A549 (cell line): ENCODE measurements around the gene RAB3C. TPM values are rescaled to one million over a fixed set of nuclear protein-coding genes. Genes with fewer than 3 reads are reported as not detected.

Experiments used
- ATAC-seq, 2 experiments: fragments of 200-7000 bp in 1 of 2; fragments of >200 bp in 1 of 2; cut with Nextera tagmentation in 1 of 2; cut with Tn5 transposase in 1 of 2; 3 replicates each; pipeline versions ENCODE4 v1.8.0 to v1.9.1; 2018 to 2020; ENCODE audit warnings: mild to moderate bottlenecking in 1 of 2, moderate library complexity in 1 of 2
- CTCF ChIA-PET: fragments of 300-600 bp; sonication (Branson Sonifier 250); formaldehyde crosslinking; extraction: SDS; loops from one replicate; lab custom pipeline; 2021; ENCODE audit warnings: antibody characterized with exemption, inconsistent platforms; lab: Yijun Ruan, JAX
- POLR2A ChIA-PET: fragments of 350-600 bp; formaldehyde crosslinking; extraction: SDS; loops from one replicate; lab custom pipeline; 2021; ENCODE audit warnings: antibody characterized with exemption, inconsistent platforms; lab: Yijun Ruan, JAX
- DNase-seq, 2 experiments: peaks; one replicate each; pipeline versions ENCODE4 v3.0.0 to v3.0.0-alpha.2; 2011 to 2016; ENCODE audit warnings: low read depth in 1 of 2, low spot score in 1 of 2
- FAIRE-seq: peaks from 2 replicates; lab custom pipeline; 2011; peaks lifted over from hg19 to GRCh38; lab: Jason Lieb, UNC
- H3K27ac ChIP-seq, 2 experiments: fragments of >200 bp; sonication (Bioruptor Twin); formaldehyde crosslinking; 3 replicates each; pipeline ENCODE4 v1.5.1; 2016 to 2017
- H3K4me1 ChIP-seq: fragments of >200 bp; sonication (Bioruptor Twin); formaldehyde crosslinking; 3 replicates; pipeline ENCODE4 v1.6.1; 2016
- H3K4me2 ChIP-seq: fragments of >200 bp; sonication (Bioruptor Twin); formaldehyde crosslinking; 3 replicates; pipeline ENCODE4 v1.6.1; 2016
- H3K4me3 ChIP-seq: fragments of >200 bp; sonication (Bioruptor Twin); formaldehyde crosslinking; 3 replicates; pipeline ENCODE4 v1.5.1; 2016
- H3K9me3 ChIP-seq: fragments of >200 bp; sonication (Bioruptor Twin); formaldehyde crosslinking; 3 replicates; pipeline ENCODE4 v1.6.1; 2016
- BHLHE40 ChIP-seq: IDR thresholded peaks from 2 replicates; pipeline ENCODE4 v1.6.1; 2012; ENCODE audit warnings: low read depth, low read length, inconsistent platforms
- CBX2 ChIP-seq: fragments of 200-600 bp; sonication (generic); IDR thresholded peaks from 2 replicates; pipeline ENCODE4 v1.6.1; 2016; ENCODE audit warnings: low read depth, mild to moderate bottlenecking, borderline replicate concordance
- CEBPB ChIP-seq, 2 experiments: fragments of >200 bp in 1 of 2; sonication (Bioruptor Twin) in 1 of 2; formaldehyde crosslinking in 1 of 2; IDR thresholded peaks; 2 replicates each; pipeline ENCODE4 v1.6.1; 2012 to 2016
- CHD2 ChIP-seq: fragments of 150-350 bp; IDR thresholded peaks from 2 replicates; pipeline ENCODE4 v1.6.1; 2014; ENCODE audit warnings: low read length; ENCODE audit not compliant: partially characterized antibody
- CHD4 ChIP-seq: fragments of 200-600 bp; sonication (generic); IDR thresholded peaks from 2 replicates; pipeline ENCODE4 v1.6.1; 2016; ENCODE audit warnings: antibody characterized with exemption, mild to moderate bottlenecking, borderline replicate concordance
- EHF ChIP-seq: fragments of 250-450 bp; sonication (Bioruptor Pico); IDR thresholded peaks from 2 replicates; pipeline ENCODE4 v1.5.0; 2020; ENCODE audit warnings: mild to moderate bottlenecking
- EP300 ChIP-seq, 2 experiments: fragments of >200 bp; sonication (Bioruptor Twin); formaldehyde crosslinking; IDR thresholded peaks; 2 replicates in 1 of 2; 3 replicates in 1 of 2; pipeline ENCODE4 v1.6.1; 2016 to 2017
- FOSB ChIP-seq: fragments of 250-450 bp; sonication (Bioruptor Pico); IDR thresholded peaks from 2 replicates; pipeline ENCODE4 v1.5.0; 2020; ENCODE audit warnings: mild to moderate bottlenecking, moderate library complexity
- FOXS1 ChIP-seq: fragments of 250-450 bp; sonication (Bioruptor Pico); IDR thresholded peaks from 2 replicates; pipeline ENCODE4 v1.5.0; 2020; ENCODE audit warnings: mild to moderate bottlenecking, moderate library complexity
- GATA3 ChIP-seq: IDR thresholded peaks from 2 replicates; pipeline ENCODE4 v1.6.1; 2012; ENCODE audit warnings: borderline replicate concordance
- HOXA7 ChIP-seq: fragments of 250-450 bp; sonication (Bioruptor Pico); IDR thresholded peaks from 2 replicates; pipeline ENCODE4 v1.5.0; 2020; ENCODE audit warnings: mild to moderate bottlenecking, moderate library complexity
- HOXB5 ChIP-seq: fragments of 250-450 bp; sonication (Bioruptor Pico); IDR thresholded peaks from 2 replicates; pipeline ENCODE4 v1.5.0; 2020; ENCODE audit warnings: mild to moderate bottlenecking, moderate library complexity
- JUNB ChIP-seq: fragments of >200 bp; sonication (Bioruptor Twin); formaldehyde crosslinking; IDR thresholded peaks from 2 replicates; pipeline ENCODE4 v1.6.1; 2016
- KDM5A ChIP-seq: fragments of 200-600 bp; sonication (generic); IDR thresholded peaks from 2 replicates; pipeline ENCODE4 v1.6.1; 2016; ENCODE audit warnings: antibody characterized with exemption, mild to moderate bottlenecking
- MYC ChIP-seq: IDR thresholded peaks from 2 replicates; pipeline ENCODE4 v1.6.1; 2012; ENCODE audit warnings: mild to moderate bottlenecking, inconsistent platforms, low read length, improper control_type of control experiment, borderline replicate concordance
- NFE2L2 ChIP-seq: fragments of 150-350 bp; conservative IDR thresholded peaks from 2 replicates; pipeline ENCODE4 v1.6.1; 2014; ENCODE audit warnings: low read length
- NR3C1 ChIP-seq: fragments of >200 bp; sonication (Bioruptor Twin); formaldehyde crosslinking; IDR thresholded peaks from 3 replicates; pipeline ENCODE4 v1.6.1; 2017
- POLR2AphosphoS2 ChIP-seq: conservative IDR thresholded peaks from 2 replicates; pipeline ENCODE4 v1.6.1; 2012; ENCODE audit warnings: low read length, improper control_type of control experiment, inconsistent platforms
- RAD21 ChIP-seq, 2 experiments: fragments of >200 bp in 1 of 2; sonication (Bioruptor Twin) in 1 of 2; formaldehyde crosslinking in 1 of 2; IDR thresholded peaks in 1 of 2; conservative IDR thresholded peaks in 1 of 2; 2 replicates in 1 of 2; 3 replicates in 1 of 2; pipeline ENCODE4 v1.6.1; 2012 to 2018; ENCODE audit warnings: inconsistent platforms in 1 of 2
- RFX5 ChIP-seq: fragments of 450-650 bp; IDR thresholded peaks from 2 replicates; pipeline ENCODE4 v1.7.1; 2014; ENCODE audit warnings: antibody characterized with exemption, mild to moderate bottlenecking, moderate library complexity
- SMC3 ChIP-seq: fragments of >200 bp; sonication (Bioruptor Twin); formaldehyde crosslinking; IDR thresholded peaks from 3 replicates; pipeline ENCODE4 v1.6.1; 2018; ENCODE audit warnings: inconsistent platforms
- SREBF2 ChIP-seq: fragments of 450-650 bp; IDR thresholded peaks from 2 replicates; pipeline ENCODE4 v1.6.1; 2014; ENCODE audit warnings: mild to moderate bottlenecking, moderate library complexity
- TP53 ChIP-seq: fragments of 250-450 bp; sonication (Bioruptor Pico); IDR thresholded peaks from 2 replicates; pipeline ENCODE4 v1.5.0; 2021; ENCODE audit warnings: mild to moderate bottlenecking, moderate library complexity
- ZC3H11A ChIP-seq: fragments of 450-650 bp; IDR thresholded peaks from 2 replicates; pipeline ENCODE4 v1.6.1; 2014; ENCODE audit warnings: antibody characterized with exemption, mild to moderate bottlenecking
- ZFP36 ChIP-seq: fragments of 450-650 bp; IDR thresholded peaks from 2 replicates; pipeline ENCODE4 v1.6.1; 2014; ENCODE audit warnings: borderline replicate concordance; ENCODE audit not compliant: partially characterized antibody
- ZNF302 ChIP-seq: fragments of 250-450 bp; sonication (Bioruptor Pico); IDR thresholded peaks from 2 replicates; pipeline ENCODE4 v1.9.0; 2021; ENCODE audit warnings: inconsistent platforms, mild to moderate bottlenecking, moderate library complexity
- ZSCAN20 ChIP-seq: fragments of 250-450 bp; sonication (Bioruptor Pico); IDR thresholded peaks from 2 replicates; pipeline ENCODE4 v1.8.0; 2022; ENCODE audit warnings: mild to moderate bottlenecking, moderate library complexity
- WGBS: methylation state at CpG from one replicate; pipeline ENCODE4 v1.1.6; 2017; ENCODE audit errors: missing lambda C conversion rate; 5-methylcytosine and 5-hydroxymethylcytosine counted together
- polyA plus RNA-seq, 4 experiments: library from polyadenylated mRNA; depleted of rRNA in 3 of 4; stranded (reverse); fragments of >200 nt; fragmentation: RNase III in 1 of 4; extraction: RNeasy Plus Mini Kit Qiagen cat#74134 plus additional on column Dnase treatment in 1 of 4; gene quantifications; 2 replicates in 3 of 4; 3 replicates in 1 of 4; pipeline ENCODE4 v1.2.3, GENCODE V29; 2011 to 2017
- TF ChIP-seq, protein P1 (sequence below): fragments of >200 bp; sonication (Bioruptor Twin); formaldehyde crosslinking; IDR thresholded peaks from 2 replicates; pipeline ENCODE4 v1.6.1; 2016
- TF ChIP-seq, protein P2 (sequence below): fragments of >200 bp; sonication (Bioruptor Twin); formaldehyde crosslinking; IDR thresholded peaks from 3 replicates; pipeline ENCODE4 v1.5.1; 2016
- TF ChIP-seq, protein P3 (sequence below): fragments of >200 bp; sonication (Bioruptor Twin); formaldehyde crosslinking; IDR thresholded peaks from 3 replicates; pipeline ENCODE4 v1.6.1; 2016

Gene RAB3C
- polyA plus RNA-seq, 2 of the 4 experiments (the other 2 are of a cell fraction): not detected

DNA sequence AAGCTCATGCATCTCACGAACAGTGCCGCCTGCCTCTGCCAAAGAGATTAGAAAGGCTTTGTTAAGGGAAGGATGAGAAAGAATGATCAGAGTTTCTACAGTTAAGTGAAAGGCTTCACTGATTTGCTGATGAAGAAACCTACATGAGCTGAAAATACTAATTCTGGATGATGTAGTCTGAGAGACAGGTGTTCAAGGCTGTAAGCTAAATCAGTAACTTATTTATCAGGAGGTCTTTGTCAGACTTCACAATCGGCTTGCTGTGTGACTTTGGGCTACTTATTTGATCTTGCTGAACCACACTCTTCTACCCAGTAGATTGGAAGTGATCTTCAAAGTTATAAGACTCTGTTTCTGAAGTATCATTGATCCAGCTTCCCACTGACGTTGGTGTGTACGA is 264.2 kb downstream of the RAB3C start:
- 75% methylated on average over 5 of the region's 5 CpGs for WGBS
- Histone ChIP-seq H3K4me3 (no peak overlapping the region), H3K4me1 (peaks cover 21% of the 10 kb centered on the region), H3K4me2 (no peak overlapping the region), H3K9me3 (no peaks in the 10 kb centered on the region), H3K27ac (no peak overlapping the region)
- no peak for TF ChIP-seq RFX5
- TF ChIP-seq MYC: no peak
- TF ChIP-seq CHD2: no peak
- no peak for TF ChIP-seq TP53 (CRISPR knock-in tag)
- no peak for TF ChIP-seq FOSB (CRISPR knock-in tag)
- no peak for TF ChIP-seq NFE2L2
- TF ChIP-seq ZC3H11A: no peak
- no peak for TF ChIP-seq NR3C1
- no peak for TF ChIP-seq CBX2
- no peak for TF ChIP-seq BHLHE40
- TF ChIP-seq FOXS1 (CRISPR knock-in tag): no peak
- no peak for TF ChIP-seq ZNF302 (CRISPR knock-in tag)
- TF ChIP-seq POLR2AphosphoS2: no peak
- no peak for TF ChIP-seq SMC3
- no peak for TF ChIP-seq HOXB5 (CRISPR knock-in tag)
- no peak for TF ChIP-seq ZFP36
- TF ChIP-seq EP300 (IDR thresholded peaks at IDR 0.05): no peak
- TF ChIP-seq KDM5A: no peak
- FAIRE-seq (peak; percentile 84), DNase-seq (no peak), ATAC-seq (no peak)
- ChIA-PET POLR2A (no interaction called here), CTCF (interaction anchor here (0.7 to 12.9 kb wide), 10 partner anchors 8 to 1549 kb away, joined by 3 to 266 read pairs (median 4); partner anchors contain the start of gene GAPT)

DNA sequence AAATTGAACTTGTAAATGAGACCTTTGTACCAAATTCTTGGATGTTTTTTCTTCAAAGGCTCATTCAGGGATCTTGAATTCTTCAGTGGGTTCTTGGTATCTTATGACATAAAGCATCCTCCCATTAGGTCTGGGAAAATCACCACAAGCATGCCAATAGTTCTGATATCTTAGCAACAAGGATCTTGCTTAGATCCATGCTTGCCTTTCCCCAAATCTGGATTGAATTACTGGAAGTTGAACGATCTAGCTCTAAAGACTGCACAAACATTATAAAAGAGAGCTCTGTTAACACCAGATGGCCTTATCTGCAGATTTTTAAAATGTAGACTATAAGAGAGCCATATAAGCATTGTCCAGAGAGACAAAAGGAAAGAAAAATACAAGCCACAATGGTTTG is 266.3 kb downstream of the RAB3C start:
- 28% methylated on average over 1 of the region's 1 CpG for WGBS
- TF ChIP-seq ZSCAN20 (CRISPR knock-in tag) (no peak), SMC3 (no peak), GATA3 (no peak), KDM5A (no peak), CBX2 (no peak), ZFP36 (no peak), EP300 (IDR thresholded peaks at IDR 0.05) (no peak)
- TF ChIP-seq, protein P1, sequence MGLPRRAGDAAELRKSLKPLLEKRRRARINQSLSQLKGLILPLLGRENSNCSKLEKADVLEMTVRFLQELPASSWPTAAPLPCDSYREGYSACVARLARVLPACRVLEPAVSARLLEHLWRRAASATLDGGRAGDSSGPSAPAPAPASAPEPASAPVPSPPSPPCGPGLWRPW: no peak
- no peak overlapping the region for H3K27ac ChIP-seq
- ChIA-PET POLR2A (no interaction called here), CTCF (interaction anchor here (0.9 to 12.9 kb wide), 19 partner anchors 10 to 1551 kb away, joined by 3 to 266 read pairs (median 7); partner anchors contain the start of gene GAPT)
- DNase-seq: no peak
- no peak overlapping the region for H3K4me2 ChIP-seq
- peaks cover 8% of the 10 kb centered on the region; the same call in 2 of the 3 replicates for H3K4me1 ChIP-seq
- H3K4me3 ChIP-seq: no peak overlapping the region
- no peak for ATAC-seq
- FAIRE-seq: peak; percentile 61
- no peaks in the 10 kb centered on the region for H3K9me3 ChIP-seq

DNA sequence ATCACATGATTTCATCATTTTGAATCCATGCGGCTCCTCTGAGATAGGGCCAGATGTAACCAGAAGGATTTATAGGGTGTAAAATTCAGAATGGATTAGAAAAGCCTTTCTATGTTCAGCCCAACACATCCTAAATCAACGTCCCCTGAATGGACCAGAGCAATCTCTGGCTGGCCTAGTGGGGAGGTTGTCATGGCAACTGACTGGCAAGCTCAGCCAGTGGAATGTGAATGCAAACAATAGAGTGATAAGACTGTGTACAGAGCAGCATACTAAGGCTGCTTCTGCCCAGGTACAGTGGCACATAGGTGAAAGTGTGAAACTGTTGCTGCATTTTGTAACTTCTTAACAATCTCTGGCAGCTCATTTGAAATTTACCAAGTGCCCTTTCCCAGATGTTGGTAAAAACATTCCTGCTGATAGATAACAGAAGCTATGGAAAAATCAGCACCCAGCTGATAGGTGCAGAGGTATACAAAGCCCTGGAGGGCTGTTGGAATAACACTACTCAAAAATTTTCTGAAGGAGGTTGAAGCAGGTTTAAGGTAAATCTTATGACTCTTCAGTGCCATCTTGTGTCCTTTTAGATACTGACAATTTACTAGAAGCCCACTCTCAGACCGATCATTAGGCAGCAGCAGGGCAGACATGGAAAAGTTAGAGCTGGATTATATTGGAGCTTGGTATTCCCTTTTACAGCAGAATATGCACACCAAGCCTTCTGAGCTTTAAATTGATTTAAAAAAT is 267.2 kb downstream of the RAB3C start:
- Histone ChIP-seq H3K27ac (no peak overlapping the region), H3K4me1 (peaks cover 8% of the 10 kb centered on the region; the same call in 2 of the 3 replicates), H3K4me2 (peak overlapping the region; percentile 34; the same call in 1 of the 3 replicates), H3K4me3 (no peak overlapping the region), H3K9me3 (no peaks in the 10 kb centered on the region)
- ChIA-PET POLR2A (interaction anchor here (0.5 kb wide), 1 partner anchor 416 kb away, joined by 3 read pairs; no protein-coding TSS in a partner anchor), CTCF (interaction anchor here (0.6 to 12.9 kb wide), 45 partner anchors 10 to 1552 kb away, joined by 3 to 266 read pairs (median 5); partner anchors contain the start of gene GAPT)
- peak; percentile 96 for FAIRE-seq
- TF ChIP-seq, protein P2, sequence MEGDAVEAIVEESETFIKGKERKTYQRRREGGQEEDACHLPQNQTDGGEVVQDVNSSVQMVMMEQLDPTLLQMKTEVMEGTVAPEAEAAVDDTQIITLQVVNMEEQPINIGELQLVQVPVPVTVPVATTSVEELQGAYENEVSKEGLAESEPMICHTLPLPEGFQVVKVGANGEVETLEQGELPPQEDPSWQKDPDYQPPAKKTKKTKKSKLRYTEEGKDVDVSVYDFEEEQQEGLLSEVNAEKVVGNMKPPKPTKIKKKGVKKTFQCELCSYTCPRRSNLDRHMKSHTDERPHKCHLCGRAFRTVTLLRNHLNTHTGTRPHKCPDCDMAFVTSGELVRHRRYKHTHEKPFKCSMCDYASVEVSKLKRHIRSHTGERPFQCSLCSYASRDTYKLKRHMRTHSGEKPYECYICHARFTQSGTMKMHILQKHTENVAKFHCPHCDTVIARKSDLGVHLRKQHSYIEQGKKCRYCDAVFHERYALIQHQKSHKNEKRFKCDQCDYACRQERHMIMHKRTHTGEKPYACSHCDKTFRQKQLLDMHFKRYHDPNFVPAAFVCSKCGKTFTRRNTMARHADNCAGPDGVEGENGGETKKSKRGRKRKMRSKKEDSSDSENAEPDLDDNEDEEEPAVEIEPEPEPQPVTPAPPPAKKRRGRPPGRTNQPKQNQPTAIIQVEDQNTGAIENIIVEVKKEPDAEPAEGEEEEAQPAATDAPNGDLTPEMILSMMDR: peak; percentile 60
- TF ChIP-seq EHF (CRISPR knock-in tag) (no peak), SMC3 (peak; percentile 70), HOXA7 (CRISPR knock-in tag) (no peak), CEBPB (IDR thresholded peaks at IDR 0.05) (no peak), CHD4 (no peak), CBX2 (no peak), EP300 (IDR thresholded peaks at IDR 0.05) (no peak), ZSCAN20 (CRISPR knock-in tag) (no peak), RAD21 (conservative IDR thresholded peaks at IDR 0.05 in 1 of 2, IDR thresholded peaks at IDR 0.05 in 1 of 2) (peak; percentile 79 to 83), JUNB (no peak), SREBF2 (no peak)
- TF ChIP-seq, protein P1: no peak
- TF ChIP-seq, protein P3, sequence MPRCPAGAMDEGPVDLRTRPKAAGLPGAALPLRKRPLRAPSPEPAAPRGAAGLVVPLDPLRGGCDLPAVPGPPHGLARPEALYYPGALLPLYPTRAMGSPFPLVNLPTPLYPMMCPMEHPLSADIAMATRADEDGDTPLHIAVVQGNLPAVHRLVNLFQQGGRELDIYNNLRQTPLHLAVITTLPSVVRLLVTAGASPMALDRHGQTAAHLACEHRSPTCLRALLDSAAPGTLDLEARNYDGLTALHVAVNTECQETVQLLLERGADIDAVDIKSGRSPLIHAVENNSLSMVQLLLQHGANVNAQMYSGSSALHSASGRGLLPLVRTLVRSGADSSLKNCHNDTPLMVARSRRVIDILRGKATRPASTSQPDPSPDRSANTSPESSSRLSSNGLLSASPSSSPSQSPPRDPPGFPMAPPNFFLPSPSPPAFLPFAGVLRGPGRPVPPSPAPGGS: no peak
- DNase-seq: peak; percentile 54 to 64
- WGBS: 33% methylated on average over 3 of the region's 3 CpGs
- ATAC-seq: peak; percentile 92 to 94
